ENCODE results near the gene RNF114. TPM values are rescaled to one million over a fixed set of nuclear protein-coding genes. Genes with fewer than 3 reads are reported as not detected.
A peak's percentile ranks its signal among the peaks of the same experiment; 100 is the strongest.

The RNF114 gene
- total and polyA plus RNA-seq, 2 donors (not counting 3 experiments of a cell fraction or from before 2014, with no cell fraction given), result 45.8 to 81.7 TPM

DNA sequence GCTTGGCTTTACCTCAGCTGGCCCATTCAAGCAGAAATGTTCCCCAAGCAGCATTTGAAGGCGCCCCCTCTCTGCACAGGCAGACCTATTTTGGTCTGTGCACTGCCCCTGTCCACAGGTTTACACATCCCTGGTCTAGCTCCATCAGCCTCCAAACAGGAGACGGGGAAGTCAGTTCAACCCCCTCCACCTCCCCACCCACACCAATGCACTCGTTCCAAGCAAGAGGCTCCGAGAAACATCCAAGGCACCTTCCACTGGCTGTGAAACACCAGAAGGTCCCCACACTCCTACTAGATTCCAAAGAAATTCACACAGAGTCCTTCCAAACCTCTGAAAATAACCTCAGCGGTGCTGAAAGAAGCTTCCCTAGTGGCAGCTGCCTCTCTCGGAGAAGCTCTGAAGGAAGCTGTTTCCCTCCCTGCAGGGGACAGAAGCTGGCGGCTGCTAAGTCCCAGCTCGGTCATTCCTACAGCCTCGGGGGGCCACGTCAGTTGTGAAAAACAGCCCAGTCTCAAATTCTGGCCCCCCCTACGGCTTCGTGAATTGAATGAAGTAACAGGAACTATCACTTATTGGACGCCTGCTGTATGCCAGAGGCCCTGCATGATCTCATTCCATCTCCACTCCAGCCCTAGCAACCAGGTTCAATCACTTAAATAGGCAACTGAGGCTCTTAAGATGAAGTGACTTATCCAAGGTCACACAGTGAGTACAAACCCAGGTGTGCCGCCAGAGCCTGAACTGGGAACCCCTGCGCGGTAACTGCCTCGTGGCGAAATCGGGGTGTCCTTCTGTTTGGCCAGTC lies 21.7 kb upstream of the RNF114 start:
- no peaks in the 10 kb centered on the region for H3K36me3 ChIP-seq (ENCODE audit: control insufficient read depth in 2 of 2, extremely low read depth in 1 of 2, insufficient read depth in 2 of 2, low read length in 2 of 2)
- peaks cover 35% of the 10 kb centered on the region for H3K79me2 ChIP-seq (ENCODE audit: control insufficient read depth, insufficient read depth, low read length)
- H2AFZ ChIP-seq (ENCODE audit: low read depth, low read length), result peak overlapping the region; percentile 9
- peak overlapping the region; percentile 90 for H3K4me2 ChIP-seq (ENCODE audit: insufficient read depth, low read length)
- TF ChIP-seq JUN (IDR thresholded peaks at IDR 0.05; ENCODE audit: borderline replicate concordance, insufficient read depth, insufficient read length, low read depth), result no peak
- TF ChIP-seq, protein P1, sequence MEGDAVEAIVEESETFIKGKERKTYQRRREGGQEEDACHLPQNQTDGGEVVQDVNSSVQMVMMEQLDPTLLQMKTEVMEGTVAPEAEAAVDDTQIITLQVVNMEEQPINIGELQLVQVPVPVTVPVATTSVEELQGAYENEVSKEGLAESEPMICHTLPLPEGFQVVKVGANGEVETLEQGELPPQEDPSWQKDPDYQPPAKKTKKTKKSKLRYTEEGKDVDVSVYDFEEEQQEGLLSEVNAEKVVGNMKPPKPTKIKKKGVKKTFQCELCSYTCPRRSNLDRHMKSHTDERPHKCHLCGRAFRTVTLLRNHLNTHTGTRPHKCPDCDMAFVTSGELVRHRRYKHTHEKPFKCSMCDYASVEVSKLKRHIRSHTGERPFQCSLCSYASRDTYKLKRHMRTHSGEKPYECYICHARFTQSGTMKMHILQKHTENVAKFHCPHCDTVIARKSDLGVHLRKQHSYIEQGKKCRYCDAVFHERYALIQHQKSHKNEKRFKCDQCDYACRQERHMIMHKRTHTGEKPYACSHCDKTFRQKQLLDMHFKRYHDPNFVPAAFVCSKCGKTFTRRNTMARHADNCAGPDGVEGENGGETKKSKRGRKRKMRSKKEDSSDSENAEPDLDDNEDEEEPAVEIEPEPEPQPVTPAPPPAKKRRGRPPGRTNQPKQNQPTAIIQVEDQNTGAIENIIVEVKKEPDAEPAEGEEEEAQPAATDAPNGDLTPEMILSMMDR (IDR thresholded peaks at IDR 0.05; ENCODE audit: extremely low read depth in 1 of 2, insufficient read depth in 1 of 2, low read depth in 1 of 2, low read length in 2 of 2), result no peak
- TF ChIP-seq FOS (IDR thresholded peaks at IDR 0.05; ENCODE audit: borderline replicate concordance, insufficient read depth, low read length), result no peak
- no peak for TF ChIP-seq GATA2 (IDR thresholded peaks at IDR 0.05; ENCODE audit: insufficient read depth, insufficient read length, low read depth, low read length)
- TF ChIP-seq, protein P2, sequence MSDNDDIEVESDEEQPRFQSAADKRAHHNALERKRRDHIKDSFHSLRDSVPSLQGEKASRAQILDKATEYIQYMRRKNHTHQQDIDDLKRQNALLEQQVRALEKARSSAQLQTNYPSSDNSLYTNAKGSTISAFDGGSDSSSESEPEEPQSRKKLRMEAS (IDR thresholded peaks at IDR 0.05; ENCODE audit: insufficient read depth, insufficient read length), result no peak
- TF ChIP-seq POLR2A (IDR thresholded peaks at IDR 0.05; ENCODE audit: low read depth, low read length), result no peak
- TF ChIP-seq POLR2AphosphoS5 (IDR thresholded peaks at IDR 0.05; ENCODE audit: insufficient read depth, low read depth, low read length), result no peak
- TF ChIP-seq EZH2 (IDR thresholded peaks at IDR 0.05; ENCODE audit: borderline replicate concordance, low read depth, low read length, severe bottlenecking), result no peak
- no peak for TF ChIP-seq MYC (IDR thresholded peaks at IDR 0.05; ENCODE audit: low read depth, low read length)
- H3K27ac ChIP-seq (ENCODE audit: insufficient read depth, low read depth, low read length), result peak overlapping the region; percentile 86
- BruUV-seq (replicated peaks), result no TSS peak
- no peaks in the 10 kb centered on the region for H4K20me1 ChIP-seq (replicated peaks; ENCODE audit: control insufficient read depth, extremely low read depth, insufficient read depth, low read length)
- peak; percentile 29 for DNase-seq (ENCODE audit: low read depth, low spot score)
- dilution Hi-C loops (cut with MboI; ENCODE audit: extremely low pct_ligation_motif_present, low sequenced_read_pairs), result no loop called here
- H3K9ac ChIP-seq (replicated peaks; ENCODE audit: extremely low read depth, insufficient read depth, low read length), result peak overlapping the region; percentile 88
- POLR2A ChIA-PET, result no interaction called here
- H3K4me3 ChIP-seq (replicated peaks in 1 of 3; ENCODE audit: insufficient read depth in 1 of 3, low read depth in 1 of 3, low read length in 3 of 3), result peak overlapping the region; percentile 54 to 89 (median 68)
- CTCF ChIA-PET, result interaction anchor here (1.5 to 2.5 kb wide), 4 partner anchors 10 to 157 kb away, joined by 4 to 14 read pairs (median 6); no protein-coding TSS in a partner anchor
- peak; percentile 8 for FAIRE-seq
- H3K27me3 ChIP-seq (ENCODE audit: control insufficient read depth in 2 of 2, insufficient read depth in 2 of 2, low read length in 2 of 2), result no peaks in the 10 kb centered on the region
- peaks cover 17% of the 10 kb centered on the region for H3K4me1 ChIP-seq (ENCODE audit: control insufficient read depth, extremely low read depth, insufficient read depth, low read length)
- H3K9me1 ChIP-seq (replicated peaks; ENCODE audit: control insufficient read depth, extremely low read depth, insufficient read depth, low read length), result no peaks in the 10 kb centered on the region
- no peaks in the 10 kb centered on the region for H3K9me3 ChIP-seq (replicated peaks; ENCODE audit: control insufficient read depth, insufficient read depth, low read length)
- intact Hi-C loops (cut with micrococcal nuclease), result loop anchor here (2.0 kb wide), 2 partner anchors 14 to 22 kb away; partner anchors contain the start of gene RNF114

Measured in endothelial cell of umbilical vein (primary cell).